GM12891 (cell line): ENCODE measurements around the gene EPB41L5.
A peak's percentile ranks its signal among the peaks of the same experiment; 100 is the strongest.
"Not testable (repeated sequence)": the region's sequence is repeated elsewhere in the genome, so short reads cannot be mapped to it uniquely, and the experiment has no call there.

Experiments used
- DNase-seq: peaks from one replicate; pipeline ENCODE4 v3.0.0; 2011; ENCODE audit warnings: low spot score; ENCODE audit not compliant: insufficient read length
- FAIRE-seq: peaks from 2 replicates; lab custom pipeline; 2011; peaks lifted over from hg19 to GRCh38; lab: Jason Lieb, UNC
- PAX5 ChIP-seq: IDR thresholded peaks from 2 replicates; pipeline ENCODE4 v1.6.1; 2011; ENCODE audit warnings: low read length, moderate library complexity, mild to moderate bottlenecking; ENCODE audit not compliant: insufficient read depth, severe bottlenecking
- POLR2A ChIP-seq: IDR thresholded peaks from 2 replicates; pipeline ENCODE4 v1.6.1; 2011; ENCODE audit warnings: low read depth, low read length, control low read depth
- POLR2AphosphoS5 ChIP-seq: IDR thresholded peaks from 2 replicates; pipeline ENCODE4 v1.6.1; 2011; ENCODE audit warnings: low read depth, low read length, control low read depth
- POU2F2 ChIP-seq: IDR thresholded peaks from 2 replicates; pipeline ENCODE4 v1.6.1; 2011; ENCODE audit warnings: low read depth, mild to moderate bottlenecking, control low read depth, low read length, moderate library complexity
- SPI1 ChIP-seq: IDR thresholded peaks from 2 replicates; pipeline ENCODE4 v1.6.1; 2011; ENCODE audit warnings: low read depth, low read length, control low read depth
- TAF1 ChIP-seq: IDR thresholded peaks from 2 replicates; pipeline ENCODE4 v1.6.1; 2011; ENCODE audit warnings: low read depth, low read length, control low read depth

EPB41L5 gene

DNA sequence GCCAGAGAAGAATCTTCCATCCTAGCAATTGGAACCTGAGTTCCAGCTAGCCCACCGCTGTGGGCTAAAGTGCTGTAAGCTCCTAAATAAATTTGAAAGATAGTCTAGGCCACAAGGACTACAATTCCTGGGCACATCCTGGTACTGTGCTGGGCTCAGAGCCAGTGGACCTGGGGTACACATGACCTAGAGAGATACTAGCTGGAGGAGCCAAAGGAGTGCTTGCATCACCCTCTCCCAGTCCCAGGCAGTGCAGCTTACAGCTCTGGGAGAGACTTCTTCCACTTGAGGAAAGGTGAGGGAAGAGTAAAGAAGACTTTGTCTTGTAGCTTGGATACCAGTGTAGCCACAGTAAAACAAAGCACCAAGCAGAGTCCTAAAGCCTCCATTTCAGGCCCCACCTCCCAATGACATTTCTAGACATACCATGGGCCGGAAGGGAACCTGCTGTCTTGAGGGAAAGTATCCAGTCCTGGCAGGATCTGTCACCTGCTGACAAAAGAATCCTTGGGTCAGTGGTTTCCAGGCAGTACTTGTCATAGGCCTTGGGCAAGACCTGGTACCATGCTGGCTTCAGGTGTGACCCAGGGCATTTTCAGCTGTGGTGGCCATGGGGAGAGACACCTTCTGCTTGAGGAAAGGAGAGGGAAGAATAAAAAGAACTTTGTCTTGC lies 120.8 kb downstream of the EPB41L5 start:
- TF ChIP-seq SPI1 (no peak), TAF1 (no peak), POLR2A (no peak), POLR2AphosphoS5 (no peak), POU2F2 (no peak), PAX5 (no peak)
- DNase-seq (no peak), FAIRE-seq (no peak)

DNA sequence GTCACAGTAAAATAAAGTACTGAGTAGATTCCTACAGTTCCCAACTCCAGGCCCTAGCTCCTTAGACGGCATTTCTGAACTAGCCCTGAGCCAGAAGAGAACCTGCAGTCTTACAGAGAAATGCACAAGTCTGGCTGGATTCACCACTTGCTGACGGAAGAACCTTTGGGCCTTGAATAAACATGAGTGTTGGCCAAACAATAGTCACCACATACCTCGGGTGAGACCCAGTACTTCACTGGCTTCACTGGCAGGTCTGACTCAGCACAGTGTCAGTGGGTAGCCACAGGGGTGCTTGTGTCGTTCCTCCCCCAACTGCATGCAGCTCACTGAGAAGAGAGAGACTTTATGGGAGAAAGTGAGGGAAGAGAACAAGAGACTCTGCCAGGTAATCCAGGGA lies 121.4 kb downstream of the EPB41L5 start:
- FAIRE-seq (no peak), DNase-seq (no peak)
- no peak for TF ChIP-seq POU2F2
- no peak for TF ChIP-seq POLR2A

DNA sequence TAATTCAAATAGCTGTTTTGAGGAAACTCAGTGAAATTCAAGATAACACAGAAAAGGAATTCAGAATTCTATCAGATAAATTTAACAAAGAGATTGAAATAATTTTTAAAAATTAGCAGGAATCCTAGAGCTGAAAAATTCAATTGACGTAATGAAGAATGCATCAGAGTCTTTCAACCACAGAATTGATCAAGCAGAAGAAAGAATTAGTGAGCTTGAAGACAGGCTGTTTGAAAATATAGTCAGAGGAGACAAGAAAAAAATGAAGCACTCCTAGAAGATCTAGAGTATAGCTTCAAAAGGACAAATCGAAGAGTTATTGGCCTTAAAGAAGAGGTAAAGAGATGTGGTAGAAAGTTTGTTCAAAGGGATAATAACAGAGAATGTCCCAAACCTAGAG lies 122.1 kb downstream of the EPB41L5 start:
- not testable (repeated sequence) for FAIRE-seq, DNase-seq

DNA sequence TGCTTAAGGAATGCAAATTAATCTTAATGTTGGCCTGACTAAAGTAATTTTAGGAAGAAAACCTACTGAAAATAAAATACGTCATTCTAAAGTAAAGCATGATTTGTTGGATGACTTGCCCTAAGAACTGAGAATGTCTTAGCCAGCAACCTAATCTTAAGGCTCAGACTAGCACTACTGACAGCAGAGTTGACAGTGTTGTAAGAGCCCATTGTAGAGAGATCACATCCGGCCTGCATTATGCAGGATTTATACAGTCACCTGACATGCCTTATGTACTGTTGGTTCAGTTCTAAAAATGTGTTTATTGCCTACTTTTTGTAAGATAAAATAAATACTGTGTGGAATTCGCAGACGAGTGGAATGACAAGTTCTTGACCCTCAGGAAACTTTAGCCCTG lies 128.0 kb downstream of the EPB41L5 start:
- TF ChIP-seq POLR2AphosphoS5: no peak
- no peak for TF ChIP-seq TAF1
- DNase-seq (no peak), FAIRE-seq (no peak)

DNA sequence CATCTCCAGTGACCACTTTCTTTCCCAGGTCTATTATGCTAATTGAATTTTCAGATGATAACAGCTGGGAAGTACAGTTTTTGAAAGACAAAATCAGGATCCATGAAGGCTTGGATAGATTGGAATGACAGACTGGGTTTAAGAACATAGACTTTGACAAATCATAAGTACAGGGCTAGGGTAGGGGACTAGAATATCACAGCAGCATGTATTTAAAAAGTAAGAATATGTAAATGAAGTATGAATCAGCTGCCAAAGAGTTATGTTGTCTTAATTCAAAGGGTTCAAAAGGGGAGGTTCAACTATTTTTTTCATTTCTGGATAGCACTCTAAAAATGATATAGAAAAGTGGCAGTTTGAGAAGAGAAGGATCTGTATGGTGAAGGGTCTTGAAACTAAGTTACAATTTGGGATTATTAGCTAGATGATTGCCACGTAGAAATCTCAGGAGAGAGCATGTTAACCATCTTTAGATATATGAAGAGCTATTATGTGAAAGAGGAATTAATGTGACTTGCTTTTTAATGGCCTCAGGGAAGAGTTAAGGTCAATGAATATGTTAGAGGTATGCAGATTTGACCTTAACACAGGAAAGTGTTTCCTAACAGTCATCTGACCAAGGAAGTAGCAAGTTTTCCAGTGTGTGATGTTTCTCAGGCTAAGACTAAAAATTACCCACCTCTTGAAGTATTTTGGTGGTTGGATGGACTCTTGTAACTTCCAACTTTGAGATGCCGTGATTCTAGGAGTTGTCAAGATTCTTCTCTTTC lies 128.6 kb downstream of the EPB41L5 start:
- FAIRE-seq (no peak), DNase-seq (no peak)
- TF ChIP-seq TAF1 (no peak), POU2F2 (no peak), SPI1 (no peak), POLR2AphosphoS5 (no peak), POLR2A (no peak), PAX5 (no peak)

DNA sequence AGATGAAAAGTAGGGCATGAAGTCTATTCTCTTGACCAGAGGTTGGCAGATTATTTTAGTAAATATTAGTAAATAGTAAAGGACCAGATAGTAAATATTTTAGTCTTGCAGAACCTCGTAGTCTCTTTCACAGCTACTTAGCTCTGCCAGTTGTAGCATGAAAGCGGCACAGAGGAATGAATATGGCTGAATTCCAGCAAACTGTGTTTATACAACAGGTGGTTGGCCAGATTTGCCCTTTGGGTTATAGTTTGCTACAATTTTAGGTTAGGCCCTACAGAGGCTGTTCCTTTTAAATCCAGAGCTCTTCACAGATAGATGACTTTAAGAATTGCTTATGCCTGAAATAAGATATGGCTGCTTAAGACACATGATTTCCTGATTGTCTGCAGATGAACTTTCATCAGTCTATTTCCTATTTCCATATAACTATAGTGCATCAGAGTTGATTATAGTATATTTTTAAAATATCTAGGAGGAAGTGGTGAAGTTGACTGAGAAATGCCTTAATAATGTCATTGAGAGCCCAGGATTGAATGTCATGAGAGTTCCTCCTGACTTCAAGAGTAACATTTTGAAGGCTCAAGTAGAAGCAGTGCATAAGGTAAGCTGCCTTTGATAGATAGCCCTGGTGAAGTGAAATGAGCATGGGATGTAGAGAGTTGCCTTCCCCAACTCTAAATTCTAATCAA lies 129.8 kb downstream of the EPB41L5 start:
- no peak for TF ChIP-seq PAX5
- no peak for TF ChIP-seq POLR2A
- TF ChIP-seq TAF1: no peak
- TF ChIP-seq SPI1: no peak
- TF ChIP-seq POLR2AphosphoS5: no peak
- TF ChIP-seq POU2F2: no peak
- FAIRE-seq: no peak
- DNase-seq: no peak

DNA sequence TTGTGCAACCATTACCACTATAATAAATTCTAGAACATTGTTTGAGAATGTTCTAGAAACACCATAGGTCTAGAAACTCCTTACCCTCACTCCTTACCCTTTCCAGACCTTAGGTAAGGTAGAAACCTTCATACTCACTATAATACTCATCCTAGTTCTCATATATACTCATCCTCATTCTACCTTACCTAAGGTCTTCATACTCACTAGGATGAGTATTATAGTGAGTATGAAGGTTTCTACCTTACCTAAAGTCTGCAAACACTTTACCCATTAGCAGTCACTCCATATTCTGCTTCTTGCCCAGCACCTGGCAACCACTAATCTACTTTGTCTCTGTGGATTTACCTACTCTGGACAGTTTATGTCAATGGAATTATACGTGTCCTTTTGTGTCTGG lies 135.4 kb downstream of the EPB41L5 start:
- FAIRE-seq: peak; percentile 38
- DNase-seq: no peak
- TF ChIP-seq POLR2A (no peak), PAX5 (no peak), SPI1 (no peak), POU2F2 (no peak), TAF1 (no peak), POLR2AphosphoS5 (no peak)

DNA sequence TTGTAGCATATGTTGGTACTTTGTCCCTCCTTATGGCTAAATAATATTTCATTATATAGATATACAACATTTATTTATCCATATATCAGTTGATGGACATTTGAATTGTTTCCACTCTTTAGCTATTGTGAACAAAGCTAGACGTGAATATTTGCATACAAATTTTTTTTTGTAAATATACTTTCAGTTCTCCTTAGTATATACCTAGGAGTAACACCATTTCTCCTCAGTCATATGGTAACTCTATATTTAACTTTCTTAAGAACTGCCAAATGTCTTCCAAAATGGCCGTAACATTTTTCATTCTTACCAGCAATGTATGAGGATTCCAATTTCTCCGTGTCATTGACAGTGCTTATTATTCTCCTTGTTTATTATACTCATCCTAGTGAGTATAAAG lies 135.8 kb downstream of the EPB41L5 start:
- FAIRE-seq: no peak
- TF ChIP-seq SPI1: no peak
- no peak for TF ChIP-seq POLR2AphosphoS5
- TF ChIP-seq TAF1: no peak
- TF ChIP-seq POU2F2: no peak
- TF ChIP-seq POLR2A: no peak
- no peak for TF ChIP-seq PAX5
- no peak for DNase-seq

DNA sequence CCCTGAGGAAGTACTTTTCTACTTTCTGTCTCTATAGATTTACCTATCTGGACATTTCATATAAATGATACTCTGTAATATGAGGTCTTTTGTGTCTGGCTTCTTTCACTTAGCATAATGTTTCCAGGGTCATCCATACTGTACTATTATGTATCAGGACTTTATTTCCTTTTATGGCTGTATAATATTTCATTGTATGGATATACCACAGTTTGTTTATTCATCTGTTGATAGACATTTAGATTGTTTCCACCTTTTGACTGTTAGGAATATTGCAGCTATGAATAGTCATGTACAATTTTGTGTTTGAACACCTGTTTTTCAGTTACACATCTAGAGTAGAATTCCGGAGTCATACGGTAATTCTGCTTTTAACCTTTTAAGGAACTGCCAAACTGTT lies 136.5 kb downstream of the EPB41L5 start:
- FAIRE-seq (no peak), DNase-seq (no peak)
- TF ChIP-seq SPI1 (no peak), TAF1 (no peak), POLR2AphosphoS5 (no peak), POU2F2 (no peak), PAX5 (no peak)

DNA sequence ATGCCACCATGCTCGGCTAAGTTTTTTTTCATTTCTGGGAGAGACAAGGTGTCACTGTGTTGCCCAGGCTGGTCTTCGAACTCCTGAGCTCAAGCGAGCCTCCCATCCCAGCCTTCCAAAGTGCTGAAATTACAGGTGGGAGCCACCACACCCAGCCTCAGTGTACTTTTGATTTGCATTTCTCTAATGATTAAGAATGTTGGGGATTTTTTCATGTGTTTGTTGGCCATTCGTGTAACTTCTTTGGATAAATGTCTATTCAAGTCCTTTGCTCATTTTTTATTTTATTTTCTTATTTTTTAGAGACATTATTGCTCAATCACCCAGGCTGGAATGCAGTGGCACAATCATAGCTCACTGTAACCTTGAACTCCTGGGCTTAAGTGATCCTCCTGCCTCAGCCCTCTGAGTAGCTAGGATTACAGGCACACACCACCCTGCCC lies 137.2 kb downstream of the EPB41L5 start:
- FAIRE-seq (no peak), DNase-seq (no peak)

More for the DNA sequence above, 137.2 kb downstream of the EPB41L5 start:
- TF ChIP-seq SPI1: no peak
- no peak for TF ChIP-seq POU2F2
- TF ChIP-seq PAX5: no peak
- no peak for TF ChIP-seq POLR2AphosphoS5
- TF ChIP-seq TAF1: no peak
- no peak for TF ChIP-seq POLR2A
